Caco-2 (cell line): ENCODE data around the gene CHCHD1. TPM values are rescaled to one million over a fixed set of nuclear protein-coding genes. Genes with fewer than 3 reads are reported as not detected.

ENCODE experiments used
- BruUV-seq: library from RNA; stranded (reverse); fragments of 400-500 nt; replicated peaks from 2 replicates; lab custom pipeline; 2021; lab: Mats Ljungman, UMichigan
- CTCF ChIA-PET: fragments of 300-600 bp; sonication (Branson Sonifier 250); formaldehyde crosslinking; loops from one replicate; lab custom pipeline; 2022; ENCODE audit warnings: antibody characterized with exemption; lab: Charles Lee
- POLR2A ChIA-PET: fragments of 300-600 bp; sonication (Branson Sonifier 250); formaldehyde crosslinking; loops from one replicate; lab custom pipeline; 2022; ENCODE audit warnings: antibody characterized with exemption; lab: Charles Lee
- DNase-seq, 2 experiments: peaks; one replicate each; pipeline versions ENCODE4 v3.0.0 to v3.0.0-alpha.2; 2020 to 2022
- H3K27me3 ChIP-seq: replicated peaks from 2 replicates; pipeline ENCODE4 v1.6.0; 2011; ENCODE audit warnings: low read length; ENCODE audit not compliant: control insufficient read depth, insufficient read depth
- H3K36me3 ChIP-seq: 2 replicates; pipeline ENCODE4 v1.5.1; 2011; ENCODE audit warnings: low read length; ENCODE audit not compliant: control insufficient read depth, insufficient read depth
- H3K4me1 ChIP-seq: fragments of 250-450 bp; sonication (Bioruptor Pico); 2 replicates; pipeline ENCODE4 v1.5.1; 2020; ENCODE audit warnings: mild to moderate bottlenecking
- H3K4me3 ChIP-seq: 2 replicates; pipeline ENCODE4 v1.5.1; 2011; ENCODE audit warnings: low read depth, mild to moderate bottlenecking, control low read depth, low read length
- H3K9me3 ChIP-seq: fragments of 250-450 bp; sonication (Bioruptor Pico); 2 replicates; pipeline ENCODE4 v1.5.1; 2020; ENCODE audit warnings: mild to moderate bottlenecking, moderate library complexity
- H3K27ac Mint-ChIP-seq: one replicate; pipeline ENCODE4 v1.8.0; 2022; ENCODE audit warnings: mixed read lengths; ENCODE audit not compliant: unreplicated experiment
- H3K27me3 Mint-ChIP-seq: one replicate; pipeline ENCODE4 v1.8.0; 2022; ENCODE audit warnings: mixed read lengths; ENCODE audit not compliant: insufficient read depth, unreplicated experiment
- H3K36me3 Mint-ChIP-seq: one replicate; pipeline ENCODE4 v1.8.0; 2022; ENCODE audit warnings: mild to moderate bottlenecking, mixed read lengths; ENCODE audit not compliant: insufficient read depth, unreplicated experiment
- H3K4me1 Mint-ChIP-seq: one replicate; pipeline ENCODE4 v1.8.0; 2022; ENCODE audit warnings: low read depth, mixed read lengths; ENCODE audit not compliant: unreplicated experiment
- H3K4me3 Mint-ChIP-seq: one replicate; pipeline ENCODE4 v1.8.0; 2022; ENCODE audit warnings: mild to moderate bottlenecking, moderate library complexity, mixed read lengths; ENCODE audit not compliant: unreplicated experiment
- H3K9me3 Mint-ChIP-seq: one replicate; pipeline ENCODE4 v1.8.0; 2022; ENCODE audit warnings: mixed read lengths; ENCODE audit not compliant: unreplicated experiment
- intact Hi-C: fragments of 100-400 bp; cut with micrococcal nuclease; formaldehyde crosslinking; loops from one replicate; pipeline ENCODE4 v1.10.0; 2022; ENCODE audit not compliant: unreplicated experiment
- total RNA-seq: library from RNA; stranded (reverse); gene quantifications from 2 replicates; pipeline ENCODE4 v1.2.3, GENCODE V29; 2022
- TF ChIP-seq, protein P1 (sequence below), 2 experiments: fragments of 200-600 bp in 1 of 2; IDR thresholded peaks; 1 replicate in 1 of 2; 2 replicates in 1 of 2; pipeline versions ENCODE4 v1.5.1 to v1.8.0; 2011 to 2022; ENCODE audit warnings: antibody characterized with exemption in 1 of 2, control low read depth in 1 of 2, inconsistent platforms in 1 of 2, low read depth in 1 of 2, low read length in 1 of 2, mild to moderate bottlenecking in 1 of 2, moderate library complexity in 1 of 2; ENCODE audit not compliant: insufficient read depth in 1 of 2, severe bottlenecking in 1 of 2, unreplicated experiment in 1 of 2

The CHCHD1 gene
- total RNA-seq, 1 experiment from 2014 or later = 44.1 TPM

DNA sequence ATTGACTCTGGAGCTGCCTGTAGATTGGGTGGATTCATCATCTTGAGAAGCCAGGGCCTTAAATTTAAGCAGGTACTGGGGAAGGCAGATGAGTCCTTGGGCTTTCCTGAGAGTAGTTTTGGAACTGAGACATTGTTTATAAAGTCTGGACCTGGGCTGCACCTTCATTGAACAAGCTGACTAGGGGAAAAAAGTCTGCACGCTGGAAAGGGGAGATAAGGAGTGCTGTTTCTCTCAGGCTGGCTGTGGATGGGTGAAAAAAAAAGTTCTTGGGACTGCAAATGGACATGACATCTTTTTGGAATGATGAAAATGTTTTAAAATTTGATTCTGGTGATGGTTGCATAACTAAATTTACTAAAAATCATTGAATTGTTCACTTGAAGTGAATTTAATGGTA lies 25.7 kb upstream of the CHCHD1 start:
- Histone ChIP-seq H3K36me3 (0 out of 2 replicates have a peak, but pooled peaks cover 4% of the 10 kb centered on the region), H3K4me1 (peaks cover 12% of the 10 kb centered on the region), H3K9me3 (no peaks in the 10 kb centered on the region), H3K27me3 (no peaks in the 10 kb centered on the region), H3K4me3 (no peak overlapping the region)
- H3K27me3 Mint-ChIP-seq = no peaks in the 10 kb centered on the region
- no peak overlapping the region for H3K27ac Mint-ChIP-seq
- H3K4me1 Mint-ChIP-seq = peaks cover 18% of the 10 kb centered on the region
- peaks cover 78% of the 10 kb centered on the region for H3K36me3 Mint-ChIP-seq
- TF ChIP-seq, protein P1, sequence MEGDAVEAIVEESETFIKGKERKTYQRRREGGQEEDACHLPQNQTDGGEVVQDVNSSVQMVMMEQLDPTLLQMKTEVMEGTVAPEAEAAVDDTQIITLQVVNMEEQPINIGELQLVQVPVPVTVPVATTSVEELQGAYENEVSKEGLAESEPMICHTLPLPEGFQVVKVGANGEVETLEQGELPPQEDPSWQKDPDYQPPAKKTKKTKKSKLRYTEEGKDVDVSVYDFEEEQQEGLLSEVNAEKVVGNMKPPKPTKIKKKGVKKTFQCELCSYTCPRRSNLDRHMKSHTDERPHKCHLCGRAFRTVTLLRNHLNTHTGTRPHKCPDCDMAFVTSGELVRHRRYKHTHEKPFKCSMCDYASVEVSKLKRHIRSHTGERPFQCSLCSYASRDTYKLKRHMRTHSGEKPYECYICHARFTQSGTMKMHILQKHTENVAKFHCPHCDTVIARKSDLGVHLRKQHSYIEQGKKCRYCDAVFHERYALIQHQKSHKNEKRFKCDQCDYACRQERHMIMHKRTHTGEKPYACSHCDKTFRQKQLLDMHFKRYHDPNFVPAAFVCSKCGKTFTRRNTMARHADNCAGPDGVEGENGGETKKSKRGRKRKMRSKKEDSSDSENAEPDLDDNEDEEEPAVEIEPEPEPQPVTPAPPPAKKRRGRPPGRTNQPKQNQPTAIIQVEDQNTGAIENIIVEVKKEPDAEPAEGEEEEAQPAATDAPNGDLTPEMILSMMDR (IDR thresholded peaks at IDR 0.05; ENCODE audit: insufficient read depth in 1 of 2, low read depth in 1 of 2, low read length in 1 of 2, severe bottlenecking in 1 of 2, unreplicated experiment in 1 of 2) = no peak
- no peak for DNase-seq
- ChIA-PET CTCF (no interaction called here), POLR2A (no interaction called here)
- no peaks in the 10 kb centered on the region for H3K9me3 Mint-ChIP-seq
- intact Hi-C loops = no loop called here
- BruUV-seq = no TSS peak
- no peak overlapping the region for H3K4me3 Mint-ChIP-seq

DNA sequence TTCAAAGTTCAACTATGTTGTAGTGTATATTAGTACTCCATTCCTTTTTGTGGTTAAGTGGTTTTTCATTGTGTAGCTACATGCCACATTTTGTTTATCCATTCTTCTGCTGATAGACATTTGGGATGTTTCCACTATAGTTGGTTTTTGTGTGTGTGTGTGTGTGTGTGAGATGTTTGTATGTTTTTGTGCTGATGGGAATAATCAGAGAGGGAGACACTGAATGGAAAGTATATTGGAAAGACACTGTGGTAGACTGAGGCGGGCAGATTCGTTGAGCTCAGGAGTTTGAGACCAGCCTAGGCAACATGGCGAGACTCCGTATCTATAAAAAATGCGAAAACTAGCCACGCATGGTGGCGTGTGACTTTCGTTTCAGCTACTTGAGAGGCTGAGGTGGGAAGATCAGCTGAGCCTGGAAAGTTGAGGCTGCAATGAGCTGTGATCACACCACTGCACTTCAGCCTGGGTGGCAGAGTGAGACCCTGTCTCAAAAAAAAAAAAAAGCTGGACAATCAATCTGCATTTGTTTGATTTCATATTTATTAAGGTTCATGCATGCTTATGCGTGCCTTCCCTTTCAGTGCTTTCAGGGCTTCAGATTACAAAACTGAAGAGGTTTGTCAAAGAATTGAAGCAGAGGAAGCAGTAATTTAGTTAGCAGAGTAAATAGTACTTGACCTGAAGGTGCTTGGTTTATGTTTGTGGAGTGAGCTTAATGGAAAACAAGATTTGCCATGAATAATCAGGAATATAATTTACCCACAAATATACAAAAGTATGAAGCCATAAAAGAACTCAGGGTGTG lies 22.9 kb upstream of the CHCHD1 start:
- no peaks in the 10 kb centered on the region for H3K9me3 Mint-ChIP-seq
- H3K36me3 Mint-ChIP-seq = peaks cover 80% of the 10 kb centered on the region
- no peaks in the 10 kb centered on the region for H3K27me3 ChIP-seq
- H3K27ac Mint-ChIP-seq = peak overlapping the region; percentile 67
- no peaks in the 10 kb centered on the region for H3K9me3 ChIP-seq
- ChIA-PET POLR2A (interaction anchor here (0.5 to 2.0 kb wide), 3 partner anchors 13 to 18 kb away, joined by 3 to 13 read pairs (median 4); partner anchors contain the start of gene SEC24C), CTCF (no interaction called here)
- TF ChIP-seq, protein P1 (IDR thresholded peaks at IDR 0.05; ENCODE audit: insufficient read depth in 1 of 2, low read depth in 1 of 2, low read length in 1 of 2, severe bottlenecking in 1 of 2, unreplicated experiment in 1 of 2) = no peak
- H3K4me1 Mint-ChIP-seq = peaks cover 34% of the 10 kb centered on the region
- no TSS peak for BruUV-seq
- peaks cover 12% of the 10 kb centered on the region; the same call in 1 of the 2 replicates for H3K36me3 ChIP-seq
- DNase-seq = no peak
- peaks cover 19% of the 10 kb centered on the region for H3K4me1 ChIP-seq
- no peaks in the 10 kb centered on the region for H3K27me3 Mint-ChIP-seq
- H3K4me3 ChIP-seq = no peak overlapping the region
- peak overlapping the region; percentile 45 for H3K4me3 Mint-ChIP-seq
- intact Hi-C loops = loop anchor here (1.0 kb wide), 1 partner anchor 13 kb away; a partner anchor contains a TSS

DNA sequence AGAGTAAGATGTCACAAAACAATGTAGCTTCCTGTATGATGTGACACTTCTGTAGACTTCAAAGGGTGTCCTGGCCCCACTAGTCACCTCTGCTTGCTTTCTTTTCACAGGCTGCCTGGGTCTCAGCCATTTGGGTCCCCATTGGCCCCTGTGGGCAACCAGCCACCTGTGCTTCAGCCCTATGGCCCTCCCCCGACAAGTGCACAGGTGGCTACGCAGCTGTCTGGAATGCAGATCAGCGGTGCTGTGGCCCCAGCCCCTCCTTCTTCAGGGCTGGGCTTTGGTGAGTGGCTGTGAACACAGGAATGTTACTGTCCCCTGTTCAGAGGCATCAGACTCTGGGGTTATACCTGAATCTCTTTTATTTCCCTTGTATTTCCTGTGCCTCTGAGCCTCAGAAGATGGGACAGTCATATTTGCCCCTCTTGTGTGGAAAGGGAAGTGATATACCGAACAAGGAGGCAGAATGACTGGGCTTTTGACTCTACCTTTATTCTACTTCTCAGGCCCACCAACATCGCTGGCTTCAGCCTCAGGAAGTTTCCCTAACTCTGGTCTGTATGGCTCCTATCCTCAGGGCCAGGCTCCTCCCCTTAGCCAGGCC lies 22.2 kb upstream of the CHCHD1 start:
- TF ChIP-seq, protein P1 (IDR thresholded peaks at IDR 0.05; ENCODE audit: insufficient read depth in 1 of 2, low read depth in 1 of 2, low read length in 1 of 2, severe bottlenecking in 1 of 2, unreplicated experiment in 1 of 2) = no peak
- intact Hi-C loops = loop anchor here (1.0 kb wide), 1 partner anchor 13 kb away; a partner anchor contains a TSS
- H3K4me1 ChIP-seq = peaks cover 19% of the 10 kb centered on the region
- DNase-seq = peak; percentile 85
- Mint-ChIP-seq H3K9me3 (no peaks in the 10 kb centered on the region), H3K36me3 (peaks cover 87% of the 10 kb centered on the region), H3K4me3 (peak overlapping the region; percentile 45), H3K27ac (peak overlapping the region; percentile 67), H3K27me3 (no peaks in the 10 kb centered on the region), H3K4me1 (peaks cover 34% of the 10 kb centered on the region)
- CTCF ChIA-PET = no interaction called here
- H3K36me3 ChIP-seq = peaks cover 13% of the 10 kb centered on the region; the same call in 1 of the 2 replicates
- no TSS peak for BruUV-seq
- H3K27me3 ChIP-seq = no peaks in the 10 kb centered on the region
- no peaks in the 10 kb centered on the region for H3K9me3 ChIP-seq
- POLR2A ChIA-PET = interaction anchor here (0.5 to 2.0 kb wide), 3 partner anchors 12 to 18 kb away, joined by 3 to 13 read pairs (median 4); partner anchors contain the start of gene SEC24C
- H3K4me3 ChIP-seq = no peak overlapping the region
